Lower leg skin (tissue), 3 donors: ENCODE data around the gene RHCG.

Experiments used
- CTCF ChIP-seq, 3 donors: fragments of 450-650 bp; IDR thresholded peaks; one replicate each; pipeline ENCODE4 v1.5.1; 2016; ENCODE audit warnings: antibody characterized with exemption in 3 of 3, mild to moderate bottlenecking in 3 of 3, moderate library complexity in 2 of 3
- POLR2A ChIP-seq, 2 donors: fragments of 450-650 bp; IDR thresholded peaks; one replicate each; pipeline ENCODE4 v1.6.1; 2016 to 2017; ENCODE audit warnings: antibody characterized with exemption in 2 of 2, mild to moderate bottlenecking in 1 of 2, moderate library complexity in 1 of 2

GRCh38 chr15:89492111-89492641 is 4.2 kb downstream of the RHCG start:
- TF ChIP-seq CTCF (IDR thresholded peaks at IDR 0.05): no peak
- no peak for TF ChIP-seq POLR2A (IDR thresholded peaks at IDR 0.05)
